Prostate gland (tissue), 2 donors: ENCODE measurements around the gene P2RY2.

Experiments used
- POLR2A ChIP-seq: fragments of 450-650 bp; IDR thresholded peaks from one replicate; pipeline ENCODE4 v1.6.1; 2016; ENCODE audit warnings: antibody characterized with exemption, mild to moderate bottlenecking
- POLR2AphosphoS5 ChIP-seq: sonication (generic); formaldehyde crosslinking; IDR thresholded peaks from one replicate; pipeline ENCODE4 v1.6.1; 2017; ENCODE audit warnings: antibody characterized with exemption
- TF ChIP-seq, protein P1 (sequence below), 4 experiments: fragments of 200-600 bp in 2 of 4; fragments of 450-650 bp in 2 of 4; sonication (generic) in 2 of 4; IDR thresholded peaks; 1 replicate in 3 of 4; 2 replicates in 1 of 4; pipeline ENCODE4 v1.5.1; 2016 to 2019; ENCODE audit warnings: antibody characterized with exemption in 4 of 4, mild to moderate bottlenecking in 2 of 4, moderate library complexity in 2 of 4

DNA sequence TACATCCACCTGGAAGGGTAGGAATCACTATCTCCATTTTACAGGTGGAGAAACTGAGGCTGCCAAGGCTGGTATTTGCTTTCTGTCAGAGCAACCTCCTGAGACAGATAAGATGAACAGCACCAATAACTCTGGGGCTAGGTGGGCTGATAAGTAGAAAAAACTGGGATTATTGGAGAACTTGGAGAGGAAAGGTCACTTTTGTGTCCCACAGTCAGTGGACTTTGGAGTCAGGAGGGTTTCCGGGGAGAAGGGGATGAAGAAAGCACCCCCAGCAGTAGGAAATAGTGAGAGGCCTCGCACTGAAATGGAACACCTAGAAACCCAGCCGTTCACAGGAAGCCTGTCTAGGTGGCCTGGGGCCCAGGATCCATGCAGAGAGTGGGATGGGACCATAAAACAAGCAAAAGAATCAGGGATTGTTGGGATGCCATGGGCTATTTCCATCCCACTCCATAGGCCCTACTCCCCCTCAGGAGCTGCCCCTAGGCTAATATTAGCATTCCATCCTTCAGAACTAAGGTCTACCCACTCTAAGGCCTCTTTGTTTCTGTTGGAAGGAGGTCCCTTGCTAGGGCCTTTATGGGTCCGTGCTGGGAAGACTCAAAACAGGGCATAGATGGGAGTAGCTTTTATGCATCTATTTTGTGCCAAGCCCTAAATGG, 45.0 kb upstream of the P2RY2 start:
- TF ChIP-seq, protein P1, sequence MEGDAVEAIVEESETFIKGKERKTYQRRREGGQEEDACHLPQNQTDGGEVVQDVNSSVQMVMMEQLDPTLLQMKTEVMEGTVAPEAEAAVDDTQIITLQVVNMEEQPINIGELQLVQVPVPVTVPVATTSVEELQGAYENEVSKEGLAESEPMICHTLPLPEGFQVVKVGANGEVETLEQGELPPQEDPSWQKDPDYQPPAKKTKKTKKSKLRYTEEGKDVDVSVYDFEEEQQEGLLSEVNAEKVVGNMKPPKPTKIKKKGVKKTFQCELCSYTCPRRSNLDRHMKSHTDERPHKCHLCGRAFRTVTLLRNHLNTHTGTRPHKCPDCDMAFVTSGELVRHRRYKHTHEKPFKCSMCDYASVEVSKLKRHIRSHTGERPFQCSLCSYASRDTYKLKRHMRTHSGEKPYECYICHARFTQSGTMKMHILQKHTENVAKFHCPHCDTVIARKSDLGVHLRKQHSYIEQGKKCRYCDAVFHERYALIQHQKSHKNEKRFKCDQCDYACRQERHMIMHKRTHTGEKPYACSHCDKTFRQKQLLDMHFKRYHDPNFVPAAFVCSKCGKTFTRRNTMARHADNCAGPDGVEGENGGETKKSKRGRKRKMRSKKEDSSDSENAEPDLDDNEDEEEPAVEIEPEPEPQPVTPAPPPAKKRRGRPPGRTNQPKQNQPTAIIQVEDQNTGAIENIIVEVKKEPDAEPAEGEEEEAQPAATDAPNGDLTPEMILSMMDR (IDR thresholded peaks at IDR 0.05), result no peak
- TF ChIP-seq POLR2A (no peak), POLR2AphosphoS5 (no peak)
